GM10248 (cell line): ENCODE measurements around the gene SSX2IP.

Experiments
- CTCF ChIA-PET: fragments of 300-600 bp; sonication (Branson Sonifier 250); formaldehyde crosslinking; extraction: SDS; loops from one replicate; lab custom pipeline; 2021; ENCODE audit warnings: antibody characterized with exemption; lab: Yijun Ruan, JAX
- POLR2A ChIA-PET: fragments of 350-650 bp; sonication (Branson Sonifier 250); formaldehyde crosslinking; extraction: SDS; loops from one replicate; lab custom pipeline; 2020; ENCODE audit warnings: antibody characterized with exemption; lab: Yijun Ruan, JAX
- DNase-seq: peaks from one replicate; pipeline ENCODE4 v3.0.0; 2012; ENCODE audit errors: extremely low spot score
- TF ChIP-seq, protein P1 (sequence below): IDR thresholded peaks from 2 replicates; pipeline ENCODE4 v1.5.1; 2012; ENCODE audit warnings: mild to moderate bottlenecking, low read depth; ENCODE audit errors: extremely low read depth, missing control alignments, control extremely low read depth

The SSX2IP gene

DNA sequence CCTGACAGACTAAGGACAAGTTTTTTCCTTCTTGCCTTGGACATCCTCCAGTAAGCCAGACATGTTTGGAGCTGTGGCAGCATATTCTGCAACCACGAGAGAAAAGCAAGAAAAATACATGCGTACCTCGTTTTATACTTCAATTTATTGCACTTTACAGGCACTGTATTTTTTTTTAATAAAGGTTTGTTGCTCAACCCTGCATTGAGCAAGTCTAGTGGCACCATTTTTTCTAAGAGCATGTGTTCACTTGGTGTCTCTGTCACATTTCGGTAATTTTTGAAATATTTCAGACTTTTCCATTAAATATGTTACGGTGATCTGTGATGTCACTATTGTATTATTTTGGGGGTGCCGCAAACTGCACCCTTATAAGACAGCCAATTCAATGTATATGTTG is 2.1 kb upstream of the SSX2IP start:
- TF ChIP-seq, protein P1, sequence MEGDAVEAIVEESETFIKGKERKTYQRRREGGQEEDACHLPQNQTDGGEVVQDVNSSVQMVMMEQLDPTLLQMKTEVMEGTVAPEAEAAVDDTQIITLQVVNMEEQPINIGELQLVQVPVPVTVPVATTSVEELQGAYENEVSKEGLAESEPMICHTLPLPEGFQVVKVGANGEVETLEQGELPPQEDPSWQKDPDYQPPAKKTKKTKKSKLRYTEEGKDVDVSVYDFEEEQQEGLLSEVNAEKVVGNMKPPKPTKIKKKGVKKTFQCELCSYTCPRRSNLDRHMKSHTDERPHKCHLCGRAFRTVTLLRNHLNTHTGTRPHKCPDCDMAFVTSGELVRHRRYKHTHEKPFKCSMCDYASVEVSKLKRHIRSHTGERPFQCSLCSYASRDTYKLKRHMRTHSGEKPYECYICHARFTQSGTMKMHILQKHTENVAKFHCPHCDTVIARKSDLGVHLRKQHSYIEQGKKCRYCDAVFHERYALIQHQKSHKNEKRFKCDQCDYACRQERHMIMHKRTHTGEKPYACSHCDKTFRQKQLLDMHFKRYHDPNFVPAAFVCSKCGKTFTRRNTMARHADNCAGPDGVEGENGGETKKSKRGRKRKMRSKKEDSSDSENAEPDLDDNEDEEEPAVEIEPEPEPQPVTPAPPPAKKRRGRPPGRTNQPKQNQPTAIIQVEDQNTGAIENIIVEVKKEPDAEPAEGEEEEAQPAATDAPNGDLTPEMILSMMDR = no peak
- ChIA-PET CTCF (interaction anchor here (0.8 to 2.9 kb wide), 5 partner anchors 9 to 259 kb away, joined by 3 to 17 read pairs (median 4); no protein-coding TSS in a partner anchor), POLR2A (no interaction called here)
- no peak for DNase-seq

DNA sequence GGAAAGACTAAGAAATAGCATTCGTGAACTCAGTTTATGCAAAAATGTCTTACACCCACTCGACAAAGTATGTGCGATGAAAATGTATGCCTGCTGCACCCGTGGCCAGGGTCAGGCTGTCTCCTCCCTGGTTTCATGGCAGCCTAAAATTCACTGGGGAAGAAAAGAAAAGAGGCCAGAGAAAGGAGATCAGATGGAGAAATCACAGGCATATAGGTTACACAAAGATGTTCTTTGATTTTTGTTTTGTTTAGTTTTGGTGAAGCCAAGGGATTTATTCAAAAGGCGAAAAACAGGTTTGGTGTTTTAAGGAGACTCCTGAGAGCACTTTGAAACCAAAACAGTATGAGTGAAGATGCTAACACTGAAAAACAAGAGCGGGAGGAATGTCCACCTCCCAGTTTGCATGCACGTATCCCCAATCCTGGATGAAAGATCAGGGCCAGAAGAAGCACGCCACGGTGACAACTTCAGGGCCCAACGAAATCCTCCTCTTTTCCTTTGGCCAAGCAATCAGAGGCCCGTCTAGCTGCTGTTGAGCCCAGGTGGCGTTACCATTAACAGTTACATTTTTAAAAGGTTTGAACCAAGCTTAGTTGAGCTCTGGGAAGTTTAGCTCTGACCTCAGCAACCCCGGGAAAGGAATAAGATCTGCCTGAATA is 992 bp upstream of the SSX2IP start:
- TF ChIP-seq, protein P1 = no peak
- DNase-seq = peak; percentile 10
- CTCF ChIA-PET = interaction anchor here (1.1 kb wide), 1 partner anchor 62 kb away, joined by 3 read pairs; no protein-coding TSS in a partner anchor
- POLR2A ChIA-PET = no interaction called here

DNA sequence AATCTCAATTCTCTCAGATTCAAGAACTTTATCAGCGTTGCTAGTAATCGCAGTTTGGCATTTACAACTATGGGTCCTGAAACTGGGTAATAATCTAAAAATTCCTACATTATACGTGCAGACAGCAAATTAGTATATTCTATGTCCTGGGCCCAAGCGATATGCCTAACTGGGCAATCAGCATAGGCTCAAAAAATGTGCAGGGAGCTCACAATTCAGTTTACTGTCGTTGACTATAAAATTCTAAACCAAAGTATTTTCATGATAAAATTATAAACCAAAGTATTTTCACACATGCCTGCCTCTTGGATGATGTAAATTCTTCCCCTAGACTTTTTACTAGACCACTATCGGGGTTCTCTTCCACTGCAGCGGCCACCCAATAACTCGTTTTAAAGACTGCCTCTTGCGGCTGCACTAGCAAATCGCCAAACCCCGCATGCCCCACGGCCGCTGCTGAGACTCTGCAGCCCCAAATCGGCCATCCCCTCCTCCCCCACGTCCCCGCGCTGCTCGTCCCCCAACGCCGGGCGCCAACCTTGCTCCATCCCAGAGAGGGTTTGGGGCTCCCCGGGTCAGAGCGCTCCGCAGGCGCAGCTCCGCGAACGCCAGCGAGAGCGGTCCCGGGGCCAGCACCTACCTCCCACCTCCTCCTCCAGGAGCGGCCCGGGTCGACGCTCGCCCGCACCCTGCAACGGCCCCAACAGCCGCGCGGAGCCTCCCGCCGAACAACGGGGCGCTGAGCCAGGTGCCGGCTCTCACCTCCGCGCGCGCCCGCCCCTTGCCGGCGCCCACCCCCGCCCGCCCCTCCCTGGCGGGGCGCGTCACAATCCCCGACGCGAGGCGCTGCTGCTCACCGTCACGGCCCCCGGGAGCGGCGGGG is 506 bp downstream of the SSX2IP start:
- DNase-seq = no peak
- ChIA-PET CTCF (interaction anchor here (0.7 to 2.6 kb wide), 11 partner anchors 10 to 247 kb away, joined by 3 to 9 read pairs (median 4); no protein-coding TSS in a partner anchor), POLR2A (no interaction called here)
- TF ChIP-seq, protein P1 = peak; percentile 27

DNA sequence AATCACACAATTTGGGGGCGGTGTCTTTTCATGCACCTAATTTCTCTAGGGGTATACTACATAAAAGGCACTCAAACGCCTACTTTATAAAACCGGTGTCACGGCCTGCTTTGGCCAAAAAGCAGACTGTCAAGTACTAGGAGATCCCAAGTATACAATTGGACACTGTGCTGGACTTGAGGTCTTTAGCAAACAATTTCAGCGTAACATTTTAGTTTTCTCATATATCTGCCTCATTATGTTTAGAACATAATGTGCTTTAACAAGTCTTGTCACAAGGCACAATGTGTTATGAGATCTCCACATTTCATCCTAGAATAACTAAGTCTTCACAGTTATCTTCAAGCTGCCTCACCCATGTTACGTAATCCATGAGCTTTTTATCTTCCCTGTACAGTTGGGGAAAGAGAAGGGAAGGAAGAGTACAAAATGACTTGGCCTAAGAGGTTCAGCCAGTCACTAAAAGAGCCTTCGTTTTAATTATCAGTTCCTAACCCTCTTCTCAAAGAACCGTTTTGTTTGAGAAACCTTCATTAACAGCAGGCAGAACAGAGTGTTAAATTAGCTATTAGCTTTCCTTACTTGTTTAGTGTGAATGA is 1.7 kb downstream of the SSX2IP start:
- DNase-seq = no peak
- TF ChIP-seq, protein P1 = no peak
- ChIA-PET CTCF (interaction anchor here (0.7 to 2.6 kb wide), 10 partner anchors 12 to 245 kb away, joined by 3 to 9 read pairs (median 4); no protein-coding TSS in a partner anchor), POLR2A (no interaction called here)

DNA sequence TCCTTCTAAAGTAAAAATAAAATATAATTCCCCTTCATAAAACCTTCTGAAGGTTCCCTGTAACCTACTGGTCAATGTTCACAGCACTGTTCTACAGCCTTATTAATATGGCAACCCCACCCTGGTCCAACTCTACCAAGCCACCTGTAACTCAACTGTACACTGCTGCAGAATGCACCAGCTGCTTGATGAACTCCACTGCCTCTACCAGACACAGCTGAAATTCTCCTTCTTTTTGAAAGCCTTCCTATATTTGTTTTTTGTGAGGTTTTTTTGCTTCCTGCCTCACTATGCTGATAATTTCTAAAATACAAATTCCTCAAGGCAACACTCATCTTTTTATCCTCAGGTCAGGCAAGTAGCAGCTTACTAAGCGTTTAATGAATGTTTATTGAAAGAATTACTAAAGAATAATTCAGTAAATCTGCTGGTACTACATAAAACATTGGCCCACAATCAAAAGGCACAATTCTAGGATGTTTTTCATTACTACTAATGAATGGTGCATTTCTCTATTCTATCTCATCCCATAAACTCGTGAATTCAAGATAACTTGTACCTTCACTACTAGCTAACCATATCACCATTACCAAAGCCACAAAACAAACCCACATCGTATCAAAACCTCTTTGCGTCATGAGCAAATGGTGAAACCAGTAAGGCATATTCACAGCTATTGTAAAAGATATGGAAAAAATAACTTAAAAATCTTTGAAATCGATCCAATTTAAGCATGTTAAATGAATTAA is 2.4 kb downstream of the SSX2IP start:
- ChIA-PET POLR2A (no interaction called here), CTCF (interaction anchor here (1.2 to 2.6 kb wide), 4 partner anchors 11 to 67 kb away, joined by 4 to 9 read pairs (median 7); no protein-coding TSS in a partner anchor)
- TF ChIP-seq, protein P1 = no peak
- DNase-seq = no peak
